ENCODE data around the gene PDCD6IP.
A peak's percentile ranks its signal among the peaks of the same experiment; 100 is the strongest.
"Not testable (repeated sequence)": the region's sequence is repeated elsewhere in the genome, so short reads cannot be mapped to it uniquely, and the experiment has no call there.

Gene PDCD6IP

GRCh38 chr3:33798418-33799201 is at the start of gene PDCD6IP:
Gene PDCD6IP (plus strand): TSS chr3:33798630. CDS start chr3:33798729, 99 bp downstream.
- DNase-seq (ENCODE audit: low read depth in 2 of 2) = peak; percentile 54 to 58

GRCh38 chr3:33749546-33750210 is 48.8 kb upstream of the PDCD6IP start:
- DNase-seq (ENCODE audit: low read depth in 2 of 2) = peak; percentile 12 to 24

- no peak for DNase-seq (ENCODE audit: low read depth in 2 of 2)
These were observed 48.2 kb upstream of the PDCD6IP start for GRCh38 chr3:33750211-33750548.

- DNase-seq (ENCODE audit: low read depth in 2 of 2) = no peak
These were observed 47.1 kb upstream of the PDCD6IP start for GRCh38 chr3:33751336-33751735.

GRCh38 chr3:33754391-33754790 is 44.0 kb upstream of the PDCD6IP start:
- not testable (repeated sequence) for DNase-seq (ENCODE audit: low read depth in 2 of 2)

GRCh38 chr3:33758281-33758680 is 40.1 kb upstream of the PDCD6IP start:
- no peak for DNase-seq (ENCODE audit: low read depth in 2 of 2)

- DNase-seq (ENCODE audit: low read depth in 2 of 2) = peak; percentile 9 to 10
These were observed 39.6 kb upstream of the PDCD6IP start for GRCh38 chr3:33758864-33759263.

GRCh38 chr3:33768578-33769330 is 29.7 kb upstream of the PDCD6IP start:
- DNase-seq (ENCODE audit: low read depth in 2 of 2) = no peak

- DNase-seq (ENCODE audit: low read depth in 2 of 2) = no peak
These were observed 24.8 kb upstream of the PDCD6IP start for GRCh38 chr3:33773637-33774036.

- no peak for DNase-seq (ENCODE audit: low read depth in 2 of 2)
These were observed 23.1 kb upstream of the PDCD6IP start for GRCh38 chr3:33775363-33775762.

GRCh38 chr3:33777996-33778395 is 20.4 kb upstream of the PDCD6IP start:
- DNase-seq (ENCODE audit: low read depth in 2 of 2) = no peak

GRCh38 chr3:33779751-33780150 is 18.7 kb upstream of the PDCD6IP start:
- DNase-seq (ENCODE audit: low read depth in 2 of 2) = no peak

- DNase-seq (ENCODE audit: low read depth in 2 of 2) = not testable (repeated sequence)
These were observed 17.0 kb upstream of the PDCD6IP start for GRCh38 chr3:33781413-33781812.

- DNase-seq (ENCODE audit: low read depth in 2 of 2) = no peak
These were observed 11.7 kb upstream of the PDCD6IP start for GRCh38 chr3:33786565-33787327.

- peak in 1 of 2 experiments; percentile 28 for DNase-seq (ENCODE audit: low read depth in 2 of 2)
These were observed 11.0 kb upstream of the PDCD6IP start for GRCh38 chr3:33787328-33788009.

GRCh38 chr3:33789183-33789954 is 9.1 kb upstream of the PDCD6IP start:
- no peak for DNase-seq (ENCODE audit: low read depth in 2 of 2)

GRCh38 chr3:33790091-33790490 is 8.3 kb upstream of the PDCD6IP start:
- no peak for DNase-seq (ENCODE audit: low read depth in 2 of 2)

GRCh38 chr3:33791477-33792166 is 6.8 kb upstream of the PDCD6IP start:
- DNase-seq (ENCODE audit: low read depth in 2 of 2) = no peak

- DNase-seq (ENCODE audit: low read depth in 2 of 2) = no peak
These were observed 6.1 kb upstream of the PDCD6IP start for GRCh38 chr3:33792167-33792892.
